Measurements from ENCODE around the gene CCDC180.

DNA sequence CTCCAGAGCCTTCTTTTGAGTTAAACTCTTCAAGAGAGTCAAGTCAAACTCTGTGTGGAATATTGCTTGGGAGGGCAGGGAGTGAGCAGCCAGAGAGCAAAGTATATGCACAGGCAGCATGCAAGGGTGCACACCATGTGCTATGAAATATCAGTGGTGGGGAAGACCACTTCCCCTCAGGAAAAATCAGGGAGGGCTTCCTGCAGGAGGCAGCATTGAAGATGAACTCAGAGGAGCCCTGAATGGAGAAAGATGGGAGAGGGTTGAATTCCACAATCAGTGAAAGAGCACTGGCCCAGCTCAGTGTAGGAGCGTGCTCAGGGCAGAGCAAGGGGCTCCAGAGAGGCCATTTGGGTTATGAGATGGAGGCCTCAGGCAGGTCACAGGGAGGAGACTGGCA is 41.9 kb downstream of the CCDC180 start:
- TF ChIP-seq POLR2A (IDR thresholded peaks at IDR 0.05) = no peak
- TF ChIP-seq, protein P1, sequence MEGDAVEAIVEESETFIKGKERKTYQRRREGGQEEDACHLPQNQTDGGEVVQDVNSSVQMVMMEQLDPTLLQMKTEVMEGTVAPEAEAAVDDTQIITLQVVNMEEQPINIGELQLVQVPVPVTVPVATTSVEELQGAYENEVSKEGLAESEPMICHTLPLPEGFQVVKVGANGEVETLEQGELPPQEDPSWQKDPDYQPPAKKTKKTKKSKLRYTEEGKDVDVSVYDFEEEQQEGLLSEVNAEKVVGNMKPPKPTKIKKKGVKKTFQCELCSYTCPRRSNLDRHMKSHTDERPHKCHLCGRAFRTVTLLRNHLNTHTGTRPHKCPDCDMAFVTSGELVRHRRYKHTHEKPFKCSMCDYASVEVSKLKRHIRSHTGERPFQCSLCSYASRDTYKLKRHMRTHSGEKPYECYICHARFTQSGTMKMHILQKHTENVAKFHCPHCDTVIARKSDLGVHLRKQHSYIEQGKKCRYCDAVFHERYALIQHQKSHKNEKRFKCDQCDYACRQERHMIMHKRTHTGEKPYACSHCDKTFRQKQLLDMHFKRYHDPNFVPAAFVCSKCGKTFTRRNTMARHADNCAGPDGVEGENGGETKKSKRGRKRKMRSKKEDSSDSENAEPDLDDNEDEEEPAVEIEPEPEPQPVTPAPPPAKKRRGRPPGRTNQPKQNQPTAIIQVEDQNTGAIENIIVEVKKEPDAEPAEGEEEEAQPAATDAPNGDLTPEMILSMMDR (IDR thresholded peaks at IDR 0.05) = no peak

All from body of pancreas (tissue), 4 donors.